Duodenal mucosa (tissue), 2 donors: Measurements from ENCODE around the gene RSPH10B2.
A peak's percentile ranks its signal among the peaks of the same experiment; 100 is the strongest.
"Not testable (repeated sequence)": the region's sequence is repeated elsewhere in the genome, so short reads cannot be mapped to it uniquely, and the experiment has no call there.

Experiments used
- H3K27ac ChIP-seq: one replicate; pipeline ENCODE4 v1.7.0; 2013; ENCODE audit warnings: low read depth, low read length
- H3K27me3 ChIP-seq, 2 donors: one replicate each; pipeline ENCODE4 v1.7.0; 2013; ENCODE audit warnings: low read length in 2 of 2, control low read depth in 1 of 2; ENCODE audit not compliant: insufficient read depth in 2 of 2, control insufficient read depth in 1 of 2
- H3K36me3 ChIP-seq, 2 donors: one replicate each; pipeline ENCODE4 v1.7.0; 2013; ENCODE audit warnings: low read length in 2 of 2, control low read depth in 1 of 2; ENCODE audit not compliant: insufficient read depth in 2 of 2, control insufficient read depth in 1 of 2
- H3K4me1 ChIP-seq, 2 donors: one replicate each; pipeline ENCODE4 v1.7.0; 2013; ENCODE audit warnings: low read length in 2 of 2, control low read depth in 1 of 2; ENCODE audit not compliant: insufficient read depth in 2 of 2, control insufficient read depth in 1 of 2
- H3K4me3 ChIP-seq, 2 donors: one replicate each; pipeline ENCODE4 v1.7.0; 2013; ENCODE audit warnings: low read length in 2 of 2, low read depth in 1 of 2
- H3K9ac ChIP-seq, 2 donors: one replicate each; pipeline ENCODE4 v1.7.0; 2013; ENCODE audit warnings: low read length in 2 of 2, low read depth in 1 of 2
- H3K9me3 ChIP-seq, 2 donors: one replicate each; pipeline ENCODE4 v1.7.0; 2013; ENCODE audit warnings: low read length in 2 of 2, control low read depth in 1 of 2; ENCODE audit not compliant: control insufficient read depth in 1 of 2

Gene RSPH10B2

DNA sequence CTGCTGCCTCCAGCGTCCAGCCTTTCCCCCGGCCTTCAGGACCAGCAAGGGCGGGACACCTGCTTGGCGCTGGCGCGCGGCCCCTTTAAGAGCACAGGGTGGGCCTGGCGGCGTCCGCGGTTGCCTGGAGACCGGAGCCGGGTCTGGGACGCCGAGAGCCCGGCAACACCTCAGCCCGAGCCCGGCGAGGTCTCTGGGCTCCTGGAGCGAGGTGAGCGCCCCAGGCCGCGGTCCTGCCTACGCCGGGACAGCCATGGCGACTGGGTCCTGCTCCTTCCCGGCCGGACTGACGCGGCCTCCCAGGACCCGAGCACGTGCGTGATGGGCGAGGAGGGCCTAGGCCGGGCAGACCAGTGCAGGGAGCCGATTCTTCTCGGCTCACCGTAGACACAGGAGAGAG is at the start of gene RSPH10B2:
RSPH10B2 (plus strand) TSS at position 140 of the 400 bp plus-strand sequence. CDS start 3,575 bp downstream, outside the sequence.
- not testable (repeated sequence) for H3K4me1 ChIP-seq, H3K27ac ChIP-seq, H3K27me3 ChIP-seq, H3K36me3 ChIP-seq, H3K9me3 ChIP-seq, H3K9ac ChIP-seq, H3K4me3 ChIP-seq

DNA sequence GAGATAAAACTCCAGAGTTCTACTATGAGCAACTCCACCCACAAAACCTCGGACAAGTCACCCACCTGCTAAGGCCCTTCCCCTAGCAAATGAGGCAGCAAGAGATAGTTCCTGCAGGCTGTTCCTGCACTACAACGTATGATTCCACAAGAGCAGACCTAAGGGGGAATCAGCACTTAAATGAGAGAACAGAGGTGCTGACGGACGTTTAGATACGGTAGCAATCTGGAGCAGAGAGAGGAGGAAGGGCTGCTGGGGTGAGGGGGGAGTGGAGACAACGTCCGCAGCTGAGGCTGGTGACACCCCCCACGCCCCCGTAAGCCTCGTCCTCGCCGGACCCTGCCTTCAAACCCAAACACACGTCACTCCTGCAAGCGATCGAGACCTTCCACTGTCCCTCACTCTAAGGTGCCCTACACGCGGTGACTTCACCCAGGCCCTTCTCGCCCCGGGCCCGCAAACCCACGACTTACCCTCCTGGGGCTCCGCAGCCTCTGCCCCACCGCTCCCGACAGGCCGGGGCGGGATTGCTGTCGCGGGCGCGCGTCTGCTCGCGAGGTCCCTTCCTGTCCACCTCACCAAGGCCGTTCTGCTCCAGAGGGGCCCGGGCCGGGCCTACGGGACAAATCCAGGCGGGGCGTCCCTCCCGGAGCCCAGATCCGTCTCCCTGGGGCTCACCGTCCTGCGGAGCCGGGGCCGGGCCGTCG is 47.8 kb upstream of the RSPH10B2 start:
- Histone ChIP-seq H3K9me3 (peaks cover 6 to 13% of the 10 kb centered on the region in 2 donors), H3K4me3 (peak overlapping the region; percentile 84 to 97), H3K27ac (peak overlapping the region; percentile 77), H3K9ac (peak overlapping the region; percentile 80 to 88), H3K4me1 (peaks cover 8 to 10% of the 10 kb centered on the region in 2 donors), H3K36me3 (peaks cover 23 to 29% of the 10 kb centered on the region in 2 donors), H3K27me3 (peaks cover 0 to 8% of the 10 kb centered on the region in 2 donors)

DNA sequence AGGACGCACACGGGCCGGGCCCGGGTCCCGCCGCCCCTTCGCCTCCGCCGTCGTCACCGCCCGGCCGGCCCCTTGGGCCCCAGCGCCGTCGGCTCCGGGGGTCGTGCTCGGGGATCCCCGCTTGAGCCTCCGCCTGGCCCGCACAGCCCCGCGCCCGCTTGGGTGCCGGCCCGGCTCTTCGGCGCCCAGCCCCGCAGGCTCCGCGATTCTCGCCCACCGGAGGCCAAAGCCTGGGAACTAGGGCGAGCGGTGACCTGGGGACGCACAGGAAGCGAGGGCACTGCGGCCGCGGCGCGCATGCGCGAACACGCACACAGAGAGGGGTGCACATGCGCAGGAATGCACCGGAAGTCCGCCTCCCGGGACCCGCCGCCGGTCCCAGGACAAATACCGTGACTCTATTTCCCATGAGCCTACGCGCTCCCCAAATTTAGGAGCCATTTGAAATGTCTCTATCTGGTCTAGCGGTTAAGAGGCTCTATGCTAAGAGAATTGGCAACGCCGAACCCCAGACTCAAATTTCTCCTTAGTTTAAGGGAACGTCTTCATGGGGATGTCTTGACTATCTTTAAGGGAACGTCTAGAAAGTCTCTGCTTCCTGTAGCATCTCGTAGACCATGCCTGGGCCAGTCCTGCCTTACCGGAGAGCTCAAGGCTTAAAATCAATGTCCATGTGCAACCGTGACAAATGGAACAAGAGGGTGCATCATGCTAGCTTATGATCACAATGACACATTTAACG is 47.1 kb upstream of the RSPH10B2 start, which contains the start of gene ZNF12:
ZNF12 (minus strand) TSS at position 282 of the 742 bp plus-strand sequence. CDS start 1,774 bp downstream, outside the sequence.
- Histone ChIP-seq H3K27me3 (peaks cover 0 to 8% of the 10 kb centered on the region in 2 donors), H3K4me1 (peaks cover 8 to 10% of the 10 kb centered on the region in 2 donors), H3K9me3 (peaks cover 4 to 12% of the 10 kb centered on the region in 2 donors), H3K27ac (peak within 1 kb of the TSS; percentile 77), H3K4me3 (peak within 1 kb of the TSS; percentile 84 to 97), H3K36me3 (peaks cover 18 to 22% of the 10 kb centered on the region in 2 donors), H3K9ac (peak within 1 kb of the TSS; percentile 80 to 88)

DNA sequence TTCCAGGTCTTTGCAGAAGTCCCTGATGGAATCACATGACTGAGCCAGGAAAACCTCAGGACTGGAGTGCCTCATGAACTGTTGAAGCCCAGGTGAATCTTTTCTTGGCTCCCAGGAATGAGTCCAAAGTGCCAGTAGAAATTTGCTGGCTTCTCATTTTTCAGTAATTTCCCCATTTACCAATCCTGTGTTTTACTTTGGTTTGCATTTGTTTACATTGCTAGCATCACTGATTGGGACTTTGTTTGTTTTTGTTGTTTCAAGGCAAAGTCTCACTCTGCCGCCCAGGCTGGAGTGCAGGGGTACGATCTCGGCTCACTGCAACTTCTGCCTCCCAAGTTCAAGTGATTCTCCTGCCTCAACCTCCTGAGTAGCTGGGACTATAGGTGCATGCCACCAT is 45.6 kb upstream of the RSPH10B2 start:
- Histone ChIP-seq H3K9ac (no peak overlapping the region), H3K9me3 (peaks cover 0 to 7% of the 10 kb centered on the region in 2 donors), H3K27me3 (peaks cover 0 to 8% of the 10 kb centered on the region in 2 donors), H3K4me3 (no peak overlapping the region), H3K36me3 (peaks cover 11 to 12% of the 10 kb centered on the region in 2 donors), H3K27ac (no peak overlapping the region), H3K4me1 (peaks cover 8 to 10% of the 10 kb centered on the region in 2 donors)

DNA sequence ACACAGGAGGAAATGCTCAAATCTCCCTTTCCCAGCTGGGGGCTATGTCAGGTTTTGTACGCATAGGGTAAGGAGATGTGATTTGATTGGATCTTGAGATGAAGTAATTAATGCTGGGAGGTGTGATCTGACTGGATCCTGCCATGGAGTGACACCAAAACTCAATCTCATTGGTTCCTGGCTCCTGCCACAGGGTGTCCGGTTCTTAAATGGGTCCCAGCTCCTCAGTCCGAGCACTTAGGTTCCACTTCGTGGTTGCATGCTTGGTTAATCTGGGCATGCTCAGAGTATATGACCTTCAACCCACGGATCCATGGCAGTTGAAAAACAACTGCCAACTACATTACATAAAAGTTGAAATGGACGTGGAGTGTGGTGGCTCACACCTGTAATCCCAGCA is 44.1 kb upstream of the RSPH10B2 start:
- Histone ChIP-seq H3K27ac (no peak overlapping the region), H3K27me3 (peaks cover 0 to 8% of the 10 kb centered on the region in 2 donors), H3K36me3 (peaks cover 0 to 4% of the 10 kb centered on the region in 2 donors), H3K4me3 (no peak overlapping the region), H3K9me3 (no peaks in the 10 kb centered on the region), H3K4me1 (peaks cover 7 to 10% of the 10 kb centered on the region in 2 donors), H3K9ac (no peak overlapping the region)

DNA sequence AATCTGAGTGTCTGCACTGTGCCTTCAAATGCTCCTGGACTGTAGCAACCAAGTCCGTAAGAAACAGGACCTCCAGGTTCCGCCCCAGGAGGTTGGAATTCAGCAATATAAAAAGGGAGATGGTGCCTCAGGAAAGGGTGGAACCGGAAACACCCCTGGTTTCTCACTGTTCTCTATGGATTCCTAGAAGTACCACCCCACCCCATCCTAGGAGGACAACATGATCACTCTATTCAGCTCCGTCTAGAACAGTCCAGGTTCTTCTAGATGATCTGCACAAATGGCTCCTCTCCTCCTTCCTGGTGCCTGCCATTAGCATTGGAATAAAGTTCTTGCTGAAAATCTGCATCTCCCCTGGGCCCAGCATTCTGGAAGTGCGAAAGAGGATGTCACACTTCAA is 39.5 kb upstream of the RSPH10B2 start:
- Histone ChIP-seq H3K27me3 (peaks cover 0 to 4% of the 10 kb centered on the region in 2 donors), H3K4me3 (no peak overlapping the region), H3K27ac (no peak overlapping the region), H3K9ac (no peak overlapping the region), H3K9me3 (no peaks in the 10 kb centered on the region), H3K36me3 (no peaks in the 10 kb centered on the region), H3K4me1 (no peaks in the 10 kb centered on the region)

DNA sequence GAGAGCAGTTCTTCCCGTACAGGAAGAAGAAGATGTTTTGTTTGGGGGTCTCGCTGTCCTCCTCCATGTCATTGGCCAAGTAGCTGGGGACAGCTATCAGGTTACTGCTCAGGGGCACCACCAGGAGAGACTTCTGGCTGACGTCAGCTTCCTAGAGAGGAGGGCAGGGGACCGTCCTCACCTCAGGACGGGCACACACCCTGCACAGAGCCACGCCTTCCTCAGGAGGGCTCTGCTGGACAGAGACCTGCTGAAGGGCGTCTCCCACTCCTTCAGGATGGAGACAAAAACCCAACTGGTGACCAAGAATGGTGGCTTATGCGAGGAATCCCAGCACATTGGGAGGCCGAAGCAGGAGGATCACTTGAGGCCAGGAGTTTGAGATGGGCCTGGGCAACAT is 38.0 kb upstream of the RSPH10B2 start:
- not testable (repeated sequence) for H3K4me1 ChIP-seq

DNA sequence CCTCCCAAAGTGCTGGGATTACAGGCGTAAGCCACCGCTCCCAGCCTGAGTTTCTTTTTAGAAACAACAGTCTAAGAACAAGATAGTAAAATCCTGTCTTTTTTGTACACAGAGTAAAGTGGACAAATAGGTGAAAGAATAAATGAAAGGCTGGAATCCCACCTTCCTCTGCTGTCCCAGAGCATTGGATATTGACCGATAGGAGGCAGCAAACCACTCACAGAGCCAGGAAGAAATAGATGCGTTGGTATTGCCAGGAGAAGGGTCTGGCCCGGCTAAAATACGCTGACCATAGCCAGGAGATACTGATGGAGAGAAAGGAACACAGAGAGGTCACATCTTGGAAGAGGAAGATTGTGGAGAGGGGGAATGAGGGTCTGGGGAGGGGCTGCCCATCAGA is 35.8 kb upstream of the RSPH10B2 start:
- Histone ChIP-seq H3K4me1 (no peaks in the 10 kb centered on the region), H3K27ac (no peak overlapping the region), H3K36me3 (no peaks in the 10 kb centered on the region), H3K9me3 (no peaks in the 10 kb centered on the region), H3K4me3 (no peak overlapping the region), H3K27me3 (no peaks in the 10 kb centered on the region), H3K9ac (no peak overlapping the region)

More for the DNA sequence above, 38.0 kb upstream of the RSPH10B2 start:
- not testable (repeated sequence) for H3K9ac ChIP-seq, H3K36me3 ChIP-seq, H3K27me3 ChIP-seq, H3K27ac ChIP-seq, H3K9me3 ChIP-seq, H3K4me3 ChIP-seq

DNA sequence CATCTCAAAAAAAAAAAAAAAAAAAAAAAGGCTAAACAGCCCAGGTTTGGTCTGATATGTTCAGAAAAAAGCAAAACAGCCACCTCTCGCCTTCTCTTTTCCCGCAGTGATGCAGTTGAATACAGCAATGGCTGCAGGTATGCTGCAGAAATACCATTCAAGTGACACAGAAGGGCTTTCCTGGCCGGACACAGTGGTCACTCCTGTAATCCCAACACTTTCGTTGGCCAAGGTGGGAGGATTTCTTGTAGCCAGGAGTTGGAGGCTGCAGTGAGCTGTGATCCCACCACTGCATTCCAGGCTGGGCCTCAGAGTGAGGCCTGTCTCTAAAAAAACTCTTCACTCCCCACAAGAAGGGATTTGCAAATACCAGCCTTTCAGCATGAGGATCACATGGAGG is 29.6 kb upstream of the RSPH10B2 start:
- H3K4me3 ChIP-seq: not testable (repeated sequence)

DNA sequence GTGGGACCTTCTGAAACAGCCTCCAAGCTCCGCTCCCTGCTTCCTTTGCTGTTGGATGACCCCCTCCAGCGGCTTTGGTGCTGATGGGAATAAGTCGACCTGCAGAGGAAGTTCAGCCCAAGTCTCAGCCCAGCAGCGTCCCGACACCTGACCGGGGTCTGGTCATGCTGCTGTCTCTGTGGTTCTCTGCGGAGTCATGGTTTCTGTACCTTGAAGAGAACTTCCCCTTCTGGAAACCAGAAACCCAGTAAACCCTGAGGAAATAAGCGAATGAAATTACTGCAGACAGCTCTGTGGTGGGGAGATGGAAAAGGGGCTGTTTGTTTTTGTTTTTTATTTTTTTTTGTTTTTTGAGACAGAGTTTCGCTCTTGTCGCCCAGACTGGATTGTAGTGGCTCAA is 28.9 kb upstream of the RSPH10B2 start:
- Histone ChIP-seq H3K27ac (no peak overlapping the region), H3K36me3 (no peaks in the 10 kb centered on the region), H3K4me1 (peaks cover 0 to 3% of the 10 kb centered on the region in 2 donors)

More for the DNA sequence above, 29.6 kb upstream of the RSPH10B2 start:
- not testable (repeated sequence) for H3K4me1 ChIP-seq, H3K9ac ChIP-seq, H3K36me3 ChIP-seq, H3K9me3 ChIP-seq, H3K27me3 ChIP-seq, H3K27ac ChIP-seq

More for the DNA sequence above, 28.9 kb upstream of the RSPH10B2 start:
- Histone ChIP-seq H3K9me3 (no peaks in the 10 kb centered on the region), H3K9ac (no peak overlapping the region), H3K27me3 (no peaks in the 10 kb centered on the region), H3K4me3 (no peak overlapping the region)
